RCC 7860 (cell line): Measurements from ENCODE around the gene ITGB1BP2.
"Not testable (repeated sequence)": the region's sequence is repeated elsewhere in the genome, so short reads cannot be mapped to it uniquely, and the experiment has no call there.

Source experiments
- DNase-seq: peaks from one replicate; pipeline ENCODE4 v3.0.0-alpha.2; 2015; ENCODE audit warnings: low spot score
- FAIRE-seq: peaks from 2 replicates; lab custom pipeline; 2012; peaks lifted over from hg19 to GRCh38; lab: Jason Lieb, UNC

ITGB1BP2 gene

GRCh38 chrX:71300495-71300894 lies 1.1 kb upstream of the ITGB1BP2 start:
- not testable (repeated sequence) for DNase-seq, FAIRE-seq

GRCh38 chrX:71302461-71303213 lies 1.1 kb downstream of the ITGB1BP2 start:
- DNase-seq (no peak), FAIRE-seq (no peak)

DNA sequence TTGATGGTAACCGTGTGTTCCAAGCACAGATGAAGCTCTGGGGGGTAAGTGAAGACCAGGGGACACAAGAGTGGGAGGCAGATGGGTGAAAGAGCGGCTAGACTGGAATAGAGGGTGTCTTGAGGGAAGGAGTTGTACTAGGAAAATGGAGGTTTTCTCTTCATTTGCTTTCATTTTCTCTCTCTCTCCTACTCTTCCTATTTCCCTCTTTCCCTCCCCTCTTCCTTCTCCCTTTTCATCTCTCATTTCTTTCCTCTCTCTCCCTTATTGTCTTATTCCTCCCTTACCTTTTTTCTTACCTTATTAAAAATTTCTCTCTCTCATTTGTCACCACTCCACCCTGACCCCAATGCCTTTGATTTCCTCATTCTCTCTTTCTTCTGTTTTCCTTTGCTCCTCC lies 3.0 kb downstream of the ITGB1BP2 start:
- FAIRE-seq = no peak
- no peak for DNase-seq

GRCh38 chrX:71315917-71316316 lies 14.4 kb downstream of the ITGB1BP2 start:
- DNase-seq (no peak), FAIRE-seq (no peak)

DNA sequence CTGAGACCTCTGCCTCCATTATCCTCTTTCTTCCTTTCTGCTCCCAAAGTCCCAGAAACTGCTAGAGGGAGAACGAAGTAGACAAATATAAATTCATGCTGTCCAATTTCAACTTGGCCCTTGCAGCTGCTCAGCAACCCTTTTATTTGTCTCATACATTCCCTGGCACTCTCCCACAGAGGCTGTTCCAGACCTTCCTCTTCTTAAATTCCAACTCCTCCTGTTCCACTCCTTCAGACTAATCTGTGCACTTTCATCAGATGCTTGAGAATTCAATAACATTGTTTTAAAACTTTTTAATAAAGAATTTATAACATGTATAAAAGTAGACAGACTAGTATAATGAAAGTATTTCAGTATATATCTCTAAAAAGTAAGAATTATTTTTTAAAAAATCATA lies 15.4 kb downstream of the ITGB1BP2 start:
- not testable (repeated sequence) for DNase-seq, FAIRE-seq

GRCh38 chrX:71320126-71320525 lies 18.6 kb downstream of the ITGB1BP2 start:
- DNase-seq = no peak
- no peak for FAIRE-seq

DNA sequence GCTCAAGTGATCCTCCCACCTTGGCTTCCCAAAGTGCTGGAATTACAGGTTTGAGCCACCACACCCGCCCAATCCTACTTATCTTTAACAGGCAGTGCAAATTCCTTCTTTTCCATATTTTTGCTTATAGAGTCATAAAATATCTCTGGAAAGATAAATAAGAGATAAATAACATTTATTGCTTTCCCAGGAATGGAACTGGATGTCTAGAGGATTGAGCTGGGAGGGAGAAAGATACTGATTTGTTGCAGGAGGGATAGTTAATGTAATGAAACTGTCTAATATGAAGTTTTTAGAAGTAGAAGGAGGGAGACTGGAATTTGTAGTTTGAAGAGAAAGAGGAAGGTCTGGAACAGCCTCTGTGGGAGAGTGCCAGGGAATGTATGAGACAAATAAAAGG lies 20.2 kb downstream of the ITGB1BP2 start:
- DNase-seq (no peak), FAIRE-seq (no peak)

DNA sequence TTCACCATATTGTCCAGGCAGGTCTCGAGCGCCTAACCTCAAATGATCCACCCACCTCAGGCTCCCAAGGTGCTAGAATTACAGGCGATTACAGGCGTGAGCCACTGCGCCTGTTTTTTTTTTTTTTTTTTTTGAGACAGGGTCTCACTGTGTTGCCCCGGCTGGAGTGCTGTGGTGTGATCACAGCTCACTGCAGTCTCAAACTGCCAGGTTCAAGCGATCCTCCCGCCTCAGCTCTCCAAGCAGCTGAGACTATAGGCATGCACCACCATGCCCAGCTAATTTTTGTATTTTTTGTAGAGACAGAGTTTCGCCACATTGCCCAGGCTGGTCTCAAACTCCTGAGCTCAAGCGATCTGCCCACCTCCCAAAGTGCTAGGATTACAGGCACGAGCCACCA lies 22.9 kb downstream of the ITGB1BP2 start:
- DNase-seq, FAIRE-seq: not testable (repeated sequence)

GRCh38 chrX:71326394-71326793 lies 24.8 kb downstream of the ITGB1BP2 start:
- no peak for DNase-seq
- FAIRE-seq = no peak

DNA sequence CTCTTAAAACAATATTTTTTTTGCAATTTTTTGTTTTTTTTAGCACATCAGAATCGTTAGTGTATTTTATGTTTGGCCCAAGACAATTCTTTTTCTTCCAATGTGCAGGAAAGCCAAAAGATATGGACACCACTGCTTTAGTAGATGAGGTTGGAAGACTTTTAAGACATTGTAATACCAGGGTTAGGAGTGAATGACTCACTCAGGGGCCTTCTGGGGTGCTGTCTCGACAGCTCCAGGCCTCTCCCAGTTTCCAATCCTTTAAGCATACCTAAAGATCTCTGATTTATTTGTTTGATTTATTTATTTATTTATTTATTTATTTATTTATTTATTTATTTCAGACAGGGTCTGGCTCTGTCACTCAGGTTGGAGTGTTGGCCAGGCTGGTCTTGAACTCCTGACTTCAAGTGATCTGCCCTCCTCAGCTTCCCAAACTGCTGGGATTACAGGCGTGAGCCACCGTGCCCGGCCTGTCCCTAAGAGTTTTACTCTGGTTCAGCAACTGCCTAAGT lies 47.7 kb downstream of the ITGB1BP2 start:
- FAIRE-seq, DNase-seq: not testable (repeated sequence)

DNA sequence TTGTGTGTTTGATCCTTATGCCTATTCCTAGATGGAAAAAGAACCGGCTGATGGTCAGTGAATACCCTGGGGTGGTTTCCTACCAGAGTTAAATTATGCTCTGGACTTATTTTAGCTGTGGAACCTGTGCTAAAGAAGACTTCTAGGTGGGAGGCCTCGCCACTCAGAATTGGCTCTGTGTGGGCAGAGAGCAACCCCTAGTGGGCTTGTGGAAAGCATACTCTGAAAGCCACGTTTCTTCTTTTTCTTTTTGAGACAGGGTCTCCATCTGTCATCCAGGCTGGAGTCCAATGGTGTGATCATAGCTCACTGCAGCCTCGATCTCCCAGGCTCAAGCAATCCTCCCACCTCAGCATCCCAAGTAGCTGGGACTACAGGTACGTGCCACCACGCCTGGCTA lies 48.3 kb downstream of the ITGB1BP2 start:
- FAIRE-seq, DNase-seq: not testable (repeated sequence)

DNA sequence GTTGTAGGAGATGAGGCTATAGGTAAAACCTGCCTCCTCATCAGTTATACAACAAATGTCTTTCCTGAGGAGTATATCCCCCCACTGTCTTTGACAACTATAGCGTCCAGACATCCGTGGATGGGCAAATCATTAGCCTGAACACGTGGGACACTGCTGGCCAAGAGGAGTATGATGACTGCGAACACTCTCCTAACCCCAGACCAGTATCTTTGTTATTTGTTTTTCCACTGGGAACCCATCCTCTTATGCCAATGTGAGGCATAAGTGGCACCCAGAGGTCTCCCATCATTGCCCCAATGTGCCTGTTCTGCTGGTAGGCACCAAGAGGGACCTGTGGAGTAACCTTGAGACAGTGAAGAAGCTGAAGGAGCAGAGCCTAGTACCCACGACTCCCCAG lies 50.9 kb downstream of the ITGB1BP2 start:
- DNase-seq, FAIRE-seq: not testable (repeated sequence)
